ENCODE measurements around the gene SPSB1.
"Not testable (repeated sequence)": the region's sequence is repeated elsewhere in the genome, so short reads cannot be mapped to it uniquely, and the experiment has no call there.

The SPSB1 gene

GRCh38 chr1:9280015-9280860 lies 12.5 kb upstream of the SPSB1 start:
- no peak for DNase-seq

- DNase-seq, result no peak
Measured at GRCh38 chr1:9281071-9281827, 11.4 kb upstream of the SPSB1 start.

- no peak for DNase-seq
Measured at GRCh38 chr1:9281908-9282695, 10.6 kb upstream of the SPSB1 start.

GRCh38 chr1:9282696-9282955 lies 10.1 kb upstream of the SPSB1 start:
- DNase-seq, result no peak

- no peak for DNase-seq
Measured at GRCh38 chr1:9284061-9284460, 8.6 kb upstream of the SPSB1 start.

- DNase-seq, result no peak
Measured at GRCh38 chr1:9286556-9286955, 6.1 kb upstream of the SPSB1 start.

- DNase-seq, result peak; percentile 80
Measured at GRCh38 chr1:9289090-9289534, 3.6 kb upstream of the SPSB1 start.

GRCh38 chr1:9289711-9290485 lies 2.8 kb upstream of the SPSB1 start:
- DNase-seq, result no peak

GRCh38 chr1:9291914-9292360 lies 757 bp upstream of the SPSB1 start:
- no peak for DNase-seq

- DNase-seq, result no peak
Measured at GRCh38 chr1:9293241-9293532, 493 bp downstream of the SPSB1 start.

GRCh38 chr1:9293533-9294404 lies 1.1 kb downstream of the SPSB1 start:
- DNase-seq, result no peak

GRCh38 chr1:9294405-9294773 lies 1.7 kb downstream of the SPSB1 start:
- DNase-seq, result no peak

GRCh38 chr1:9294910-9295636 lies 2.4 kb downstream of the SPSB1 start:
- DNase-seq, result no peak

GRCh38 chr1:9295884-9296283 lies 3.2 kb downstream of the SPSB1 start:
- no peak for DNase-seq

- no peak for DNase-seq
Measured at GRCh38 chr1:9296850-9297249, 4.2 kb downstream of the SPSB1 start.

- no peak for DNase-seq
Measured at GRCh38 chr1:9297831-9298230, 5.1 kb downstream of the SPSB1 start.

GRCh38 chr1:9298282-9298681 lies 5.6 kb downstream of the SPSB1 start:
- DNase-seq, result no peak

- DNase-seq, result not testable (repeated sequence)
Measured at GRCh38 chr1:9299571-9300541, 7.2 kb downstream of the SPSB1 start.

- no peak for DNase-seq
Measured at GRCh38 chr1:9300573-9300972, 7.9 kb downstream of the SPSB1 start.
